Upper lobe of left lung (tissue), 6 donors: Measurements from ENCODE around the gene COBL. TPM values are rescaled to one million over a fixed set of nuclear protein-coding genes. Genes with fewer than 3 reads are reported as not detected.

Experiments
- ATAC-seq, 2 donors: fragments of 200-7000 bp; cut with Tn5 transposase; one replicate each; pipeline ENCODE4 v1.9.1; 2022; ENCODE audit warnings: mild to moderate bottlenecking in 2 of 2, moderate library complexity in 2 of 2; ENCODE audit not compliant: low FRiP score in 2 of 2
- DNase-seq, 2 donors: peaks; one replicate each; pipeline ENCODE4 v3.0.0-alpha.2; 2019 to 2020
- H3K27ac ChIP-seq, 4 donors: fragments of 200-600 bp; sonication (generic); one replicate each; pipeline ENCODE4 v1.5.1; 2016 to 2019
- H3K27me3 ChIP-seq, 4 donors: fragments of 200-600 bp; sonication (generic); one replicate each; pipeline ENCODE4 v1.5.1; 2017 to 2019
- H3K36me3 ChIP-seq, 4 donors: fragments of 200-600 bp; sonication (generic); one replicate each; pipeline ENCODE4 v1.5.1; 2016 to 2019
- H3K4me1 ChIP-seq, 4 donors: fragments of 200-600 bp; sonication (generic); one replicate each; pipeline ENCODE4 v1.5.1; 2018 to 2019
- H3K4me3 ChIP-seq, 4 donors: fragments of 200-600 bp; sonication (generic); one replicate each; pipeline ENCODE4 v1.5.1; 2017 to 2019; ENCODE audit warnings: mild to moderate bottlenecking in 2 of 4, moderate library complexity in 1 of 4
- H3K9me3 ChIP-seq, 4 donors: fragments of 200-600 bp; sonication (generic); one replicate each; pipeline ENCODE4 v1.5.1; 2018 to 2019
- EP300 ChIP-seq, 4 donors: sonication (generic); formaldehyde crosslinking; IDR thresholded peaks; one replicate each; pipeline ENCODE4 v1.5.1; 2017; ENCODE audit warnings: antibody characterized with exemption in 4 of 4, control low read depth in 2 of 4
- POLR2A ChIP-seq, 4 donors: fragments of 450-650 bp; IDR thresholded peaks; one replicate each; pipeline ENCODE4 v1.5.1; 2016 to 2017; ENCODE audit warnings: antibody characterized with exemption in 4 of 4, mild to moderate bottlenecking in 2 of 4
- POLR2AphosphoS5 ChIP-seq, 2 donors: sonication (generic); formaldehyde crosslinking; IDR thresholded peaks; one replicate each; pipeline ENCODE4 v1.5.1; 2017; ENCODE audit warnings: antibody characterized with exemption in 2 of 2
- WGBS, 2 donors: methylation state at CpG; one replicate each; pipeline ENCODE4 v1.1.5; 2017 to 2018; 5-methylcytosine and 5-hydroxymethylcytosine counted together
- total RNA-seq, 6 donors: library from RNA; depleted of rRNA in 4 of 6; stranded (reverse); fragments of >200 nt in 4 of 6; gene quantifications; one replicate each; pipeline versions ENCODE4 v1.1.0 to v1.2.1, GENCODE V29; 2016 to 2021
- TF ChIP-seq, protein P1 (sequence below), 6 experiments: fragments of 450-650 bp in 4 of 6; fragments of 200-600 bp in 2 of 6; sonication (generic) in 2 of 6; IDR thresholded peaks; one replicate each; pipeline ENCODE4 v1.5.1; 2016 to 2019; ENCODE audit warnings: antibody characterized with exemption in 6 of 6
- donor health status: DM: no; HTN: no; CAD: no; lungs with moderate emphysema.
- donor health status: DM: no; HTN: yes; CAD: no; lungs with severe emphysema.

COBL gene
- total RNA-seq, 6 donors from 2014 or later, result 27.0 to 54.7 (median 36.8) TPM

DNA sequence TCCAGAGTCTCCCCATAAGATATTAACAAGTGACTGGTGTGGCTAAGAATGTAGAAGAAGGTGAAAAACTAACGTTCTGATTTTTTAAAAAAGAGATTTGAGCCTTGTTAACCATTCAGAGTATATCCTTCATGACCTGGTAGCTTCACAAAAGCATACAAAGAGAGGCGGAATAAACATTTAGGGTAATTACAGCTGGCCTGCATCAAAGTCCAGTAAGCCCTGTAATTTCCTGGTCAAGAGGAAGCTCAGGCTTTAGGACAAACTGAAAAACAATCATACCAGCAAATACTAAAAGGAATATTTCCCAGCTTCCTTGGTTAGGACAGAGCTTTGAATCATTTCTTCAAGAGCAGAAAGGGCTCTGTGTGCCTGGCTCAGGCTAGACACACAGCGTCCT, 165.2 kb downstream of the COBL start:
- Histone ChIP-seq H3K9me3 (peaks cover 0 to 9% (median 9%) of the 10 kb centered on the region in 4 donors), H3K27ac (no peak overlapping the region), H3K27me3 (no peaks in the 10 kb centered on the region), H3K4me1 (no peaks in the 10 kb centered on the region), H3K4me3 (no peak overlapping the region), H3K36me3 (no peaks in the 10 kb centered on the region)
- ATAC-seq, result no peak
- TF ChIP-seq, protein P1, sequence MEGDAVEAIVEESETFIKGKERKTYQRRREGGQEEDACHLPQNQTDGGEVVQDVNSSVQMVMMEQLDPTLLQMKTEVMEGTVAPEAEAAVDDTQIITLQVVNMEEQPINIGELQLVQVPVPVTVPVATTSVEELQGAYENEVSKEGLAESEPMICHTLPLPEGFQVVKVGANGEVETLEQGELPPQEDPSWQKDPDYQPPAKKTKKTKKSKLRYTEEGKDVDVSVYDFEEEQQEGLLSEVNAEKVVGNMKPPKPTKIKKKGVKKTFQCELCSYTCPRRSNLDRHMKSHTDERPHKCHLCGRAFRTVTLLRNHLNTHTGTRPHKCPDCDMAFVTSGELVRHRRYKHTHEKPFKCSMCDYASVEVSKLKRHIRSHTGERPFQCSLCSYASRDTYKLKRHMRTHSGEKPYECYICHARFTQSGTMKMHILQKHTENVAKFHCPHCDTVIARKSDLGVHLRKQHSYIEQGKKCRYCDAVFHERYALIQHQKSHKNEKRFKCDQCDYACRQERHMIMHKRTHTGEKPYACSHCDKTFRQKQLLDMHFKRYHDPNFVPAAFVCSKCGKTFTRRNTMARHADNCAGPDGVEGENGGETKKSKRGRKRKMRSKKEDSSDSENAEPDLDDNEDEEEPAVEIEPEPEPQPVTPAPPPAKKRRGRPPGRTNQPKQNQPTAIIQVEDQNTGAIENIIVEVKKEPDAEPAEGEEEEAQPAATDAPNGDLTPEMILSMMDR (IDR thresholded peaks at IDR 0.05), result no peak
- TF ChIP-seq POLR2A (IDR thresholded peaks at IDR 0.05), result no peak
- no peak for TF ChIP-seq EP300 (IDR thresholded peaks at IDR 0.05)
- no peak for TF ChIP-seq POLR2AphosphoS5 (IDR thresholded peaks at IDR 0.05)
- no peak for DNase-seq
- 51 to 64% methylated on average over 3 of the region's 3 CpGs for WGBS, 2 donors

DNA sequence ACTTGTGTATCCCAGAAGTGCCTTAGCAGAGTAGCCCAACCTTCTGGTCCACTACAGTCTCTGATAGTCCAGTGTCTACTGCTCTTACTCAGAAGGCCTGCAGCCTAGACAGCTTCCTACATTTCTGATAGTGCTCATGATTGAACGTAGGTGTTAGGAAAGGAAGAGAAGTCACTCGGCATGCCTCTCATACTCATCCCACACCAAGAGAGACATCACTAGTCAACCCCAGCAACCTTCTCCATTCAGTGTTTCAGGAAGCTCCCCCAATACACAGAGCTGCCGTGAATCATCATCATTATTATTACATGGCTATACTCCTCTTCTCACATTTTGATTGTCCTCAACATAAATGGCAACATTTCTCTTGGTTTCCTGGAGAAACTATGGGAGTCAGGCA, 166.4 kb downstream of the COBL start:
- WGBS, 2 donors, result 91 to 95% methylated on average over 3 of the region's 3 CpGs
- Histone ChIP-seq H3K36me3 (no peaks in the 10 kb centered on the region), H3K9me3 (peaks cover 0 to 9% (median 9%) of the 10 kb centered on the region in 4 donors), H3K27me3 (no peaks in the 10 kb centered on the region), H3K27ac (no peak overlapping the region), H3K4me1 (no peaks in the 10 kb centered on the region), H3K4me3 (no peak overlapping the region)
- DNase-seq (no peak), ATAC-seq (no peak)
- TF ChIP-seq POLR2A (IDR thresholded peaks at IDR 0.05) (no peak), EP300 (IDR thresholded peaks at IDR 0.05) (no peak), POLR2AphosphoS5 (IDR thresholded peaks at IDR 0.05) (no peak)
- TF ChIP-seq, protein P1 (IDR thresholded peaks at IDR 0.05), result no peak

DNA sequence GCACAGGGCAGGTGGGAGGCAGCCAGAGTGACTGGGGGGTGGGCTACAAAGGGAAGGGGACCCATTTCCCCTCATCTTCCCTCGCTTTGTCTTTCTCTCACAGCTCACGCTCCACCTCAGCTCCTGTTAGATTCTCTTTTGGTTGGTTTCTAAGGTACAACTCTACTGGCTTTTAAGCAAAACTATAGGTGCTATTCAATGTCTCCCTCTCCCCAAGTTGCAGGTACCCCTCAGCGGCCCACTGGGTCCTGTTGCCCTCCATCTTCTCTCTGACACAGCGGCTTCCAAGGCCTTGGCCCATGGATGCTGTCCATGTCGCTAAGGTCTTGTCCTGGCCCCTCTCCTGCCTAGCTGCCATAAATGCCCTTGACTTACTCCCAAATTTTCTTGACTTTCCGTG, 168.4 kb downstream of the COBL start:
- no peak for ATAC-seq
- 91 to 95% methylated on average over 6 of the region's 6 CpGs for WGBS, 2 donors
- Histone ChIP-seq H3K27ac (no peak overlapping the region), H3K36me3 (no peaks in the 10 kb centered on the region), H3K4me3 (no peak overlapping the region), H3K27me3 (no peaks in the 10 kb centered on the region), H3K9me3 (peaks cover 0 to 9% (median 9%) of the 10 kb centered on the region in 4 donors), H3K4me1 (no peaks in the 10 kb centered on the region)
- DNase-seq, result no peak
- TF ChIP-seq, protein P1 (IDR thresholded peaks at IDR 0.05), result no peak
- TF ChIP-seq EP300 (IDR thresholded peaks at IDR 0.05) (no peak), POLR2A (IDR thresholded peaks at IDR 0.05) (no peak), POLR2AphosphoS5 (IDR thresholded peaks at IDR 0.05) (no peak)

DNA sequence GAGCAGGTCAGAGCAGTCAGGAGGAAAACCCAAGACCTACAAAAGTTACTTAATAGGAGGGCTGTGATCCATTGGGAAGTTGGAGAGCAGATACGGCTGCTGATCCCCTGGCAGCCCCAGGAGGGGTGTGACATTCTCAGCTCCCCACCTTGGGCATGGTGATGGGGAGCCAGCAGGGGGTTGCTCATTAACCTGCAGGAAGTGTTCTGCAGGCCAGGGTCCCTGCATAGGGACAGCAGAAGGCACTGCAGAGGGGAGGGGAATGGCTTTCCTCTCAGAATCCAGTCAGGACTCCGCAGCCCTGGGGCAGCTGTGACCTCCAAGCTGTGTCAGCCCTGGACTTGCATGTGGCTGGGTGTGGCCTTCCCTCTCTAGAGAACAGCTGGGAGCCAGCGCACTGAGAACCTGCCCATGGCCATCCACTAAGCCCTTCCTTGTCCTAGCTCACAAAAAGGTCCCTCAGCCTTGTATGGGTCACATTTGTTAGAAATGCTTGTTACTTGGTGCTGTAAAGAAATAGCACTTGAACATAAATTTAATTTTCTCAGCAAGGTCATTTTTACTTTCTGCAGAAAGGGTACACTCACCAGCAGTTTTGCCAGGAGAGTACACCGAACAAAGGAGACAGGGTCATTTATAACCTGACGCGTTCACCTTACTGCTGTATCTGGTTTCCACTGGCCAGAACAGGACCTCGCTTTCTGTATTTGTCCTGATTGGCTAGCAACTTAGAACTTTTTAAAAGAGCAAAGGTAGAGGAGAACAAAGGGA, 169.6 kb downstream of the COBL start:
- Histone ChIP-seq H3K9me3 (peaks cover 0 to 9% (median 9%) of the 10 kb centered on the region in 4 donors), H3K27ac (no peak overlapping the region), H3K4me3 (no peak overlapping the region), H3K27me3 (no peaks in the 10 kb centered on the region), H3K36me3 (no peaks in the 10 kb centered on the region), H3K4me1 (peaks cover 0 to 2% (median 0%) of the 10 kb centered on the region in 4 donors)
- DNase-seq (no peak), ATAC-seq (no peak)
- WGBS, 2 donors, result 87 to 91% methylated on average over 7 of the region's 7 CpGs
- TF ChIP-seq EP300 (IDR thresholded peaks at IDR 0.05) (no peak), POLR2AphosphoS5 (IDR thresholded peaks at IDR 0.05) (no peak), POLR2A (IDR thresholded peaks at IDR 0.05) (no peak)
- TF ChIP-seq, protein P1 (IDR thresholded peaks at IDR 0.05), result no peak

DNA sequence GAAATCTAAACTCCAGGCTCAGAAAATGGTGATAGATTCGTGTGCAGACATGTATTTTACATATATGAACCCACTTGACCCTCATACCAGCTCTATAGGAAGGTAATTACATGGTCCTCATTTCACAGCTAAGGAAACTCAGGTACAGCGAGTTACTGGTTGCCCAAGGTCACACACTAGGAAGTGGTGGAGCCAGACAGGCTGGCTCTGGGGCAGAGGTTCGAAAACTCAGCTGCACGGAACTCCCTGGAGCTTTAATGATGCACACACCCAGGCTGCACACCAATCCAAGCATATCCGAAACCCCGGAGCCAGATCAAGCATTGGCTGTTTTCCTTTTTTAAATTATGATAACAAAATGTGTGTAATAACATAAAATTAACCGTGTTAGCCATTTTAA, 172.4 kb downstream of the COBL start:
- TF ChIP-seq, protein P1 (IDR thresholded peaks at IDR 0.05), result no peak
- TF ChIP-seq POLR2AphosphoS5 (IDR thresholded peaks at IDR 0.05), result no peak
- no peak for TF ChIP-seq EP300 (IDR thresholded peaks at IDR 0.05)
- TF ChIP-seq POLR2A (IDR thresholded peaks at IDR 0.05), result no peak
- Histone ChIP-seq H3K4me3 (no peak overlapping the region), H3K4me1 (peaks cover 8 to 22% (median 14%) of the 10 kb centered on the region in 4 donors), H3K9me3 (peaks cover 0 to 9% (median 9%) of the 10 kb centered on the region in 4 donors), H3K36me3 (no peaks in the 10 kb centered on the region), H3K27me3 (no peaks in the 10 kb centered on the region), H3K27ac (no peak overlapping the region)
- ATAC-seq, result no peak
- whole genome bisulfite sequencing, 2 donors, result 72 to 81% methylated on average over 6 to 7 of the region's 7 CpGs
- DNase-seq, result no peak
